Osteocyte (in vitro differentiated cells): ENCODE measurements around the gene LRRC23. TPM values are rescaled to one million over a fixed set of nuclear protein-coding genes. Genes with fewer than 3 reads are reported as not detected.

Source experiments
- DNase-seq: peaks from one replicate; pipeline ENCODE4 v3.0.0; 2021; ENCODE audit warnings: mixed read lengths; ENCODE audit not compliant: unreplicated experiment; ENCODE audit errors: extremely low spot score
- H3K27ac Mint-ChIP-seq: one replicate; pipeline ENCODE4 v1.8.0; 2021; ENCODE audit warnings: mild to moderate bottlenecking, mixed read lengths; ENCODE audit not compliant: unreplicated experiment
- H3K27me3 Mint-ChIP-seq: one replicate; pipeline ENCODE4 v1.8.0; 2021; ENCODE audit warnings: mixed read lengths; ENCODE audit not compliant: unreplicated experiment
- H3K36me3 Mint-ChIP-seq: one replicate; pipeline ENCODE4 v1.8.0; 2021; ENCODE audit warnings: mixed read lengths; ENCODE audit not compliant: unreplicated experiment
- H3K4me1 Mint-ChIP-seq: one replicate; pipeline ENCODE4 v1.8.0; 2021; ENCODE audit warnings: mixed read lengths; ENCODE audit not compliant: unreplicated experiment
- H3K4me3 Mint-ChIP-seq: one replicate; pipeline ENCODE4 v1.8.0; 2021; ENCODE audit warnings: mild to moderate bottlenecking, moderate library complexity, mixed read lengths; ENCODE audit not compliant: unreplicated experiment
- H3K9me3 Mint-ChIP-seq: one replicate; pipeline ENCODE4 v1.8.0; 2021; ENCODE audit warnings: mixed read lengths; ENCODE audit not compliant: unreplicated experiment
- long read RNA-seq: library from polyadenylated mRNA; unstranded; transcript quantifications from one replicate; pipeline ENCODE4 v2.0.0, GENCODE V29; 2021
- total RNA-seq: library from RNA; stranded (reverse); gene quantifications from 2 replicates; pipeline ENCODE4 v1.2.1, GENCODE V29; 2021
- TF ChIP-seq, protein P1 (sequence below): fragments of 200-600 bp; sonication (generic); IDR thresholded peaks from 2 replicates; pipeline ENCODE4 v1.5.0; 2021; ENCODE audit warnings: antibody characterized with exemption, mild to moderate bottlenecking, moderate library complexity

LRRC23 gene, protein sequence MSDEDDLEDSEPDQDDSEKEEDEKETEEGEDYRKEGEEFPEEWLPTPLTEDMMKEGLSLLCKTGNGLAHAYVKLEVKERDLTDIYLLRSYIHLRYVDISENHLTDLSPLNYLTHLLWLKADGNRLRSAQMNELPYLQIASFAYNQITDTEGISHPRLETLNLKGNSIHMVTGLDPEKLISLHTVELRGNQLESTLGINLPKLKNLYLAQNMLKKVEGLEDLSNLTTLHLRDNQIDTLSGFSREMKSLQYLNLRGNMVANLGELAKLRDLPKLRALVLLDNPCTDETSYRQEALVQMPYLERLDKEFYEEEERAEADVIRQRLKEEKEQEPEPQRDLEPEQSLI
- total RNA-seq, result 9.0 and 11.3 TPM in 2 replicates
- long read RNA-seq, partial matches to known transcripts, result 5 of 12 reads
- long read RNA-seq, other reads (novel, unspliced or antisense), result 2 of 12 reads

DNA sequence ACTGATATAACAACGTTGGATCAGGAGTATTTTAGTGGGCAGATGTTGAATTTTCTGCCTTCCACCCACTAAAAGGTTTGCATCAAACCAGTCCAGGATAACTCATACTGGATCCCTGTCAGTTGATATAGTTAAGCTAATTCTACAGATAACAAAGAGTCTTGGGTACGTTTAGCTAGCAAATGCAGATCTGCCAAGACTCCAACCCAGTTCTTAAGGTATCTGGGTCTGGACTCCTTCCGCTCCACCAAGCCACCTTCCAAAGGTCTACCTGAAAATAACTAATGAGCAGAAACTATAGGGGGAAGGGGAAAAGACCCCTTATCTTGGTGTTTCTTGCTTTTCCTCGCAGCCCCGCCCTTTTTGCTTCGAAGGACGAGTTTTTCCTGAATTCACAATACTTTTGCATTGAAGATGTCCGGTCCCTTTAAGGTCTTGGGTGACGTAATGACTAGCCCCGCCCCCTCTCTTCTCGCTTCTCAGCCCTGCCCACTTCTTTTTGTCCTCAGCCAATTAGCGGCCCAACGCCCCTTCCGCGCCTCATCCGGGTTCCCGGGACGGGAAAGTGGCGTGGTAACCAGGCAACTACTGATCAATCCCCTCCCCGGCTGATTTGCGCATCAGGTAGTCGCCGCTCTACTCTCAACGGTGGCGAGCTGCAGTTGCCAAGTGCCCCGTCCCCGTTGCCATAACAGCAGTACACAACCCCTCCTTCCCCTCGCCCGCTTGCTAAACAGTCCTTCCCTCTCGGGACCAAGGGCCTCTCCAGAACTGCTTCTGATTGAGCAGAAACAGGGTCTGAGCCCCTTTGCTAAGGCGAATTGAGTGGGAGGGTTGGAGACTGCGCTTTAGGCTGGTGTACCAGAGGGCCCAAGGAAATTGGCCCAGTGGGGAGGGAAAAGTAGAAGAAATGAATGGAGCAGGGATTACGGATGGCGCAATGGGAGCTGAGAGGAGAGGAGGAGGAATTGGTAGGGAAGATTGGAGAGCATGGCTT, at the start of gene LRRC23:
Gene LRRC23 (plus strand): TSS at position 543 of the 997 bp plus-strand sequence. CDS start 812 bp downstream, outside the sequence.
- Mint-ChIP-seq H3K4me3 (no peak within 1 kb of the TSS), H3K4me1 (no peaks in the 10 kb centered on the region), H3K36me3 (no peaks in the 10 kb centered on the region), H3K9me3 (no peaks in the 10 kb centered on the region), H3K27ac (no peak within 1 kb of the TSS), H3K27me3 (no peaks in the 10 kb centered on the region)
- TF ChIP-seq, protein P1, sequence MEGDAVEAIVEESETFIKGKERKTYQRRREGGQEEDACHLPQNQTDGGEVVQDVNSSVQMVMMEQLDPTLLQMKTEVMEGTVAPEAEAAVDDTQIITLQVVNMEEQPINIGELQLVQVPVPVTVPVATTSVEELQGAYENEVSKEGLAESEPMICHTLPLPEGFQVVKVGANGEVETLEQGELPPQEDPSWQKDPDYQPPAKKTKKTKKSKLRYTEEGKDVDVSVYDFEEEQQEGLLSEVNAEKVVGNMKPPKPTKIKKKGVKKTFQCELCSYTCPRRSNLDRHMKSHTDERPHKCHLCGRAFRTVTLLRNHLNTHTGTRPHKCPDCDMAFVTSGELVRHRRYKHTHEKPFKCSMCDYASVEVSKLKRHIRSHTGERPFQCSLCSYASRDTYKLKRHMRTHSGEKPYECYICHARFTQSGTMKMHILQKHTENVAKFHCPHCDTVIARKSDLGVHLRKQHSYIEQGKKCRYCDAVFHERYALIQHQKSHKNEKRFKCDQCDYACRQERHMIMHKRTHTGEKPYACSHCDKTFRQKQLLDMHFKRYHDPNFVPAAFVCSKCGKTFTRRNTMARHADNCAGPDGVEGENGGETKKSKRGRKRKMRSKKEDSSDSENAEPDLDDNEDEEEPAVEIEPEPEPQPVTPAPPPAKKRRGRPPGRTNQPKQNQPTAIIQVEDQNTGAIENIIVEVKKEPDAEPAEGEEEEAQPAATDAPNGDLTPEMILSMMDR, result no peak
- peak; percentile 98 for DNase-seq

DNA sequence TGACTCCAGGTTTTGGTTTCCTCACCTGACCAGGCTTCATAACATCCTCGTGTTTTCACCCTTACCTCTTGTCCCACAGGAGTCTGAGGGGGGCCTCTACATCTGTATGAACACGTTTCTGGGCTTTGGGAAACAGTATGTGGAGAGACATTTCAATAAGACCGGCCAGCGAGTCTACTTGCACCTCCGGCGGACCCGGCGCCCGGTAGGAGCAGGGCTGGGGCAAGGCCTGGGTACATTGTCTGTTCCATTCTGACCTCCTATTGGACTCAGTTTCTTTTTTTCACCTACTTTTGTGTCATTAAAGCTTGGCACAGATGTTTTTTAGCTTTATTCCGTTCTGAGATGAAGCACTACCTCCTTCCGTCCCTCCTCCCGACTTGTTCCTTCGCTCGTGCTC, 49.3 kb upstream of the LRRC23 start:
- H3K27ac Mint-ChIP-seq, result no peak overlapping the region
- DNase-seq, result no peak
- H3K4me3 Mint-ChIP-seq, result no peak overlapping the region

DNA sequence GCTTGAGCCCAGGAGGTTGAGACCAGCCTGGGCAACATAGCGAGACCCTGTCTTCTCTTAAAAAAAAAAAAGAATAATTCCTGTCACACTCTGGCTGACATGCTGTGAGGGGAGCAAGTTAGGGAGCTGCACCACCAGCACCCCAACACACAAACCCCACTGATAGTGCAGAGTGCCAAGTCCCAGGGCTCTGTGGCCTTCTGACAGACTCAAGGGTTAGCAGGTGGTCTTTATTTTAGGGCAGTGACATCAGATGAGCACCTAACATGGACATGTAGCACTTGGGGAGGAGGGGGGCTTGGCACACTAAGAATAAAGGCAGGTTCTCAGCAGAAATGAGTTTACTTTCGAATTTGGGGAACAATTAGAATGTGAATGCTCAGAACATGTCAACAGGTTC, 45.8 kb upstream of the LRRC23 start:
- Mint-ChIP-seq H3K9me3 (no peaks in the 10 kb centered on the region), H3K27me3 (no peaks in the 10 kb centered on the region), H3K4me1 (peaks cover 7% of the 10 kb centered on the region), H3K4me3 (no peak overlapping the region), H3K36me3 (peaks cover 43% of the 10 kb centered on the region), H3K27ac (no peak overlapping the region)
- TF ChIP-seq, protein P1, result no peak
- DNase-seq, result no peak

More for the DNA sequence above, 49.3 kb upstream of the LRRC23 start:
- H3K27me3 Mint-ChIP-seq, result no peaks in the 10 kb centered on the region
- TF ChIP-seq, protein P1, result no peak
- H3K36me3 Mint-ChIP-seq, result peaks cover 24% of the 10 kb centered on the region
- H3K9me3 Mint-ChIP-seq, result no peaks in the 10 kb centered on the region
- H3K4me1 Mint-ChIP-seq, result peaks cover 26% of the 10 kb centered on the region

DNA sequence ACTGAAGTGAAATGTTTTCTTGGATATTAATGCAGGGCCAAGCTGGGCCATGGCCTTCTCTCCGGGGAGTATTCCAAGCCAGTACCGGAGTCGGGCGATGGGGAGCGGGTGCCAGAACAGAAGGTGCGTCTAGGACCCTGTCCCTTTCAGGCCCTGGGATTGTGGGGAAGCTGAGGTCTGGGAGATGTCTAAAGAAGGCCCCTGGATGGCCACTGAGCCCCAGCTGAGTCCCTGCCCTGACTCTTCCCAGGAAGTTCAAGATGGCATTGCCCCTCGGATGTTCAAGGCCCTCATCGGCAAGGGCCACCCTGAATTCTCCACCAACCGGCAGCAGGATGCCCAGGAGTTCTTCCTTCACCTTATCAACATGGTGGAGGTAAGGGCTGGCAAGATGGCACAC, 44.5 kb upstream of the LRRC23 start:
- H3K27me3 Mint-ChIP-seq, result no peaks in the 10 kb centered on the region
- no peaks in the 10 kb centered on the region for H3K4me1 Mint-ChIP-seq
- H3K27ac Mint-ChIP-seq, result no peak overlapping the region
- H3K36me3 Mint-ChIP-seq, result peaks cover 50% of the 10 kb centered on the region
- DNase-seq, result no peak
- no peak overlapping the region for H3K4me3 Mint-ChIP-seq
- no peaks in the 10 kb centered on the region for H3K9me3 Mint-ChIP-seq
- TF ChIP-seq, protein P1, result no peak
